Mesendoderm (in vitro differentiated cells): ENCODE measurements around the gene DCTN3.

Source experiments
- DNase-seq: peaks from one replicate; pipeline ENCODE4 v3.0.0; 2013
- H2AK5ac ChIP-seq: 2 replicates; pipeline ENCODE4 v1.6.1; 2013; ENCODE audit warnings: low read length, inconsistent platforms
- H2BK120ac ChIP-seq: 2 replicates; pipeline ENCODE4 v1.6.1; 2013; ENCODE audit warnings: low read depth, mild to moderate bottlenecking, low read length, moderate library complexity, mixed read lengths
- H2BK15ac ChIP-seq: replicated peaks from 2 replicates; pipeline ENCODE4 v1.6.1; 2013; ENCODE audit warnings: low read depth, mild to moderate bottlenecking, moderate library complexity
- H2BK5ac ChIP-seq: 2 replicates; pipeline ENCODE4 v1.6.1; 2013; ENCODE audit warnings: low read length, inconsistent platforms
- H3K18ac ChIP-seq: 2 replicates; pipeline ENCODE4 v1.6.1; 2013; ENCODE audit warnings: mild to moderate bottlenecking, low read length, mixed read lengths
- H3K23ac ChIP-seq: one replicate; pipeline ENCODE4 v1.6.1; 2013; ENCODE audit warnings: low read length
- H3K27ac ChIP-seq: 2 replicates; pipeline ENCODE4 v1.5.1; 2013; ENCODE audit warnings: low read depth, mild to moderate bottlenecking, inconsistent platforms, low read length, moderate library complexity
- H3K27me3 ChIP-seq: 2 replicates; pipeline ENCODE4 v1.6.1; 2013; ENCODE audit warnings: low read length, control low read depth, mild to moderate bottlenecking, inconsistent platforms; ENCODE audit not compliant: insufficient read depth, poor library complexity
- H3K36me3 ChIP-seq: 2 replicates; pipeline ENCODE4 v1.6.1; 2013; ENCODE audit warnings: low read length, inconsistent platforms; ENCODE audit not compliant: control insufficient read depth, insufficient read depth
- H3K4ac ChIP-seq: one replicate; pipeline ENCODE4 v1.6.1; 2013; ENCODE audit warnings: low read depth, mild to moderate bottlenecking, low read length, moderate library complexity
- H3K4me1 ChIP-seq: 2 replicates; pipeline ENCODE4 v1.6.1; 2013; ENCODE audit warnings: low read depth, low read length, inconsistent platforms; ENCODE audit not compliant: control insufficient read depth
- H3K4me2 ChIP-seq: 2 replicates; pipeline ENCODE4 v1.6.1; 2013; ENCODE audit warnings: low read length
- H3K4me3 ChIP-seq: 2 replicates; pipeline ENCODE4 v1.5.1; 2013; ENCODE audit warnings: mild to moderate bottlenecking, low read length
- H3K56ac ChIP-seq: one replicate; pipeline ENCODE4 v1.6.1; 2013; ENCODE audit warnings: low read length
- H3K79me1 ChIP-seq: 2 replicates; pipeline ENCODE4 v1.6.1; 2013; ENCODE audit warnings: low read length, inconsistent platforms
- H3K79me2 ChIP-seq: 2 replicates; pipeline ENCODE4 v1.6.1; 2013; ENCODE audit warnings: mild to moderate bottlenecking, low read length; ENCODE audit not compliant: control insufficient read depth, insufficient read depth
- H3K9ac ChIP-seq: 2 replicates; pipeline ENCODE4 v1.6.1; 2013; ENCODE audit warnings: low read length, inconsistent platforms
- H4K5ac ChIP-seq: one replicate; pipeline ENCODE4 v1.6.1; 2013; ENCODE audit warnings: low read length
- H4K8ac ChIP-seq: one replicate; pipeline ENCODE4 v1.6.1; 2013; ENCODE audit warnings: low read depth, mild to moderate bottlenecking, control low read depth, low read length, moderate library complexity
- WGBS: extraction: QIAGEN DNeasy Blood & Tissue Kit; methylation state at CpG from one replicate; pipeline ENCODE4 v1.1.7; 2013; ENCODE audit warnings: low lambda C conversion rate, missing lambda C conversion rate; ENCODE audit not compliant: insufficient coverage; ENCODE audit errors: extremely low coverage; 5-methylcytosine and 5-hydroxymethylcytosine counted together

The DCTN3 gene

DNA sequence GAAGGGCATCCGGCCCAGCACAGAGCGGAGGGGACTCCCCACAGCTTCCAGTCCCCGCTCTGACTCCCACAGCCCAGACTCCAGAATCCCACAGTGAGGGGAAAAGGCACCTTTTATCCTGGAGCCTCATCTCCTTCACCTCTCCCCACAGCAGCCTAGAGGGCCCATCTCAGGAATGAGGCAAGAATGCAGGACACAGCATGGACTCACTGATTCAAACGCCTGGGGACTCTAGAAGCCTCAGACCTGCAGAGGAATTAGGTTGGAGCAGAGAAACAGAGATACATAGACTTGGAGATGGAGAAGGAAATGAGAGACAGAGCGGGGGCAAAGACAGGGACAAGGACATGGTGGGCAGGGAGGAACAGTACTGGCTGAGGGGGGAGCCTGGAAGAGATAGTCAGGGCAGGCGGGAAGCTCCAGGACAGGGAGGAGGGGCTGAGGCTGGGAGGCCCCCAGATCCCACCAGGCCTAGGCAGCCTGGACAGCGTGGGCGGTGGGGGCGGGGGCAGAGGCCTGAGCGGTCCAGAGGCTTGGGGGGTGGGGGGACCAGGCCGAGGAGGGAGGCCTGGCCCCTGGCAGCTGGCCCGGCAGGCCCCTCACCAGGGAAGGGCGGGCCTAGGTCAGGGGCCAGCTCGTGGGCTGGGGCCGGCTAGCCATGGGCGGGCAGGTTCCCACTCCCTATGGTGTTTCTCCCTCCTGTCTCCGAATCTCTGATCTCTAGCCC is 46.5 kb downstream of the DCTN3 start:
- Histone ChIP-seq H2BK5ac (no peak overlapping the region), H2AK5ac (no peak overlapping the region), H3K56ac (no peak overlapping the region), H3K9ac (no peak overlapping the region), H2BK15ac (no peak overlapping the region), H3K4me1 (peaks cover 15% of the 10 kb centered on the region), H3K27me3 (no peaks in the 10 kb centered on the region), H3K18ac (no peak overlapping the region), H2BK120ac (no peak overlapping the region), H3K36me3 (no peaks in the 10 kb centered on the region), H4K5ac (no peak overlapping the region), H3K4me2 (no peak overlapping the region), H4K8ac (no peak overlapping the region), H3K27ac (no peak overlapping the region), H3K79me2 (no peaks in the 10 kb centered on the region), H3K4ac (no peak overlapping the region), H3K79me1 (no peaks in the 10 kb centered on the region), H3K4me3 (no peak overlapping the region), H3K23ac (no peak overlapping the region)
- no CpG with 5 or more reads among the region's 17 CpGs for WGBS
- DNase-seq, result no peak

DNA sequence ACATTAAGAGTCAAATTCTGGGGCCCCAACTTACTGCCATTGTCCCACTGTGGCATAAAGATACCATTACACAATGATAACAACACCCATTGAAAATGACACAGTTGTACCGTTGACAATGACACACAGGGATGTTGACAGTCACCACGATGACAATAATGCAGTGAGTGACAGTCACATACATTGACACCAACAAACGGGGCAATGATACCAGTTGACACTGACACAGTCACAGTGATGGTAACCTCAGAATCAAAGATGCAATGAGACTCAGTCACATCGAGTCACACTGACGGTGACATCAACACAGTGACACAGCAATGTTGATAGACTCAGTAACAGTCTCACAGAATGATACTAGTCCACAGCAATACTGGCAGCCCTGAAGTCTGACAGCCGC is 47.7 kb downstream of the DCTN3 start:
- peaks cover 12% of the 10 kb centered on the region for H3K4me1 ChIP-seq
- H3K36me3 ChIP-seq, result no peaks in the 10 kb centered on the region
- H2BK120ac ChIP-seq, result no peak overlapping the region
- H2BK5ac ChIP-seq, result no peak overlapping the region
- H3K56ac ChIP-seq, result no peak overlapping the region
- no peak overlapping the region for H3K4ac ChIP-seq
- H3K79me2 ChIP-seq, result no peaks in the 10 kb centered on the region
- no CpG with 5 or more reads among the region's 6 CpGs for WGBS
- no peak overlapping the region for H3K23ac ChIP-seq
- no peak overlapping the region for H3K27ac ChIP-seq
- H3K9ac ChIP-seq, result no peak overlapping the region
- no peak overlapping the region for H3K4me3 ChIP-seq
- no peaks in the 10 kb centered on the region for H3K79me1 ChIP-seq
- H4K5ac ChIP-seq, result no peak overlapping the region
- H2AK5ac ChIP-seq, result no peak overlapping the region
- no peak overlapping the region for H4K8ac ChIP-seq
- H3K4me2 ChIP-seq, result no peak overlapping the region
- H3K18ac ChIP-seq, result no peak overlapping the region
- no peak overlapping the region for H2BK15ac ChIP-seq
- no peaks in the 10 kb centered on the region for H3K27me3 ChIP-seq
- no peak for DNase-seq

DNA sequence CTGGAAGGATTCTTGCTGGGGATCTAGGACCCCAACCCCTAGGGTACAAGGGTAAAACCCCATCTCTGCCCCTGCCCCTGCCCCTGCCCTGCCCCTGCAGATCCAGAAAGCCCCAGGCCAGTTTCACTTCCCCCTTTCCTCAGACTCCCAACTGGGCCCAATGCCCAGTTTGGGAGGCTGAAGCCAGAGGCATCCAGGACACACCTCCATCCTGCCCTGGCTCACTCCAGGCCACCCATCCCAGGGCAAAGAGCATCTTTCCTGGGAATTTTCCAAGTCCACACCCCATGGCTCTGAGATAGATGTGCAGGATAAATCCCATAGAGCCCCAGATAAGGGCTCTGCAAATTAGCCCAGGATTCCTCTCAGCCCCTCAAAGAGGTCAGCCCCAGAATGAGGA is 48.2 kb downstream of the DCTN3 start:
- H3K36me3 ChIP-seq, result no peaks in the 10 kb centered on the region
- no peak overlapping the region for H3K4me3 ChIP-seq
- H3K79me1 ChIP-seq, result no peaks in the 10 kb centered on the region
- H2BK120ac ChIP-seq, result no peak overlapping the region
- H4K8ac ChIP-seq, result no peak overlapping the region
- DNase-seq, result no peak
- H3K27me3 ChIP-seq, result no peaks in the 10 kb centered on the region
- no peak overlapping the region for H2BK15ac ChIP-seq
- no peak overlapping the region for H3K4ac ChIP-seq
- H2BK5ac ChIP-seq, result no peak overlapping the region
- peaks cover 8% of the 10 kb centered on the region for H3K4me1 ChIP-seq
- no peak overlapping the region for H2AK5ac ChIP-seq
- H4K5ac ChIP-seq, result no peak overlapping the region
- H3K18ac ChIP-seq, result no peak overlapping the region
- no peak overlapping the region for H3K56ac ChIP-seq
- no peak overlapping the region for H3K9ac ChIP-seq
- no peak overlapping the region for H3K23ac ChIP-seq
- no peak overlapping the region for H3K4me2 ChIP-seq
- H3K27ac ChIP-seq, result no peak overlapping the region
- no peaks in the 10 kb centered on the region for H3K79me2 ChIP-seq

DNA sequence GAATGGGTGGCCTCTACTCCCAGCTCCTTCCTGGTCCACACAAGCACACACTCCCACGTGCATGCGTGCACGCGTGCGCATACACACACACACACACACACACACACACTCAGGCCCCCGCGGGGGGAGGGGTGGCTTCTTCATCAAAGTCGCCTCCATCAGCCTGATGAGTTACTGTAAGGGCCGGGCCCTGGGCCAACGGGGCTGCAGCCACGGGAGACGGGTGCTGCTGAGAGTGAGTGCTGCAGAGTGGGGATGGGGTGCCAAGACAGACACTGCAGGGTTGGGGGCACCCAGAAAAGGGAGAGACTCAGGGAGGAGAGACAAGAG is 48.8 kb downstream of the DCTN3 start:
- no peak overlapping the region for H4K8ac ChIP-seq
- no peak overlapping the region for H3K56ac ChIP-seq
- no peak for DNase-seq
- no peak overlapping the region for H2BK120ac ChIP-seq
- no peak overlapping the region for H3K9ac ChIP-seq
- H3K27me3 ChIP-seq, result no peaks in the 10 kb centered on the region
- no peak overlapping the region for H3K4me2 ChIP-seq
- H3K4ac ChIP-seq, result no peak overlapping the region
- H2AK5ac ChIP-seq, result no peak overlapping the region
- H3K23ac ChIP-seq, result no peak overlapping the region
- H3K79me1 ChIP-seq, result no peaks in the 10 kb centered on the region
- H3K4me1 ChIP-seq, result peaks cover 4% of the 10 kb centered on the region
- no peak overlapping the region for H4K5ac ChIP-seq
- no peaks in the 10 kb centered on the region for H3K79me2 ChIP-seq
- no peak overlapping the region for H3K18ac ChIP-seq
- H3K4me3 ChIP-seq, result no peak overlapping the region
- no peaks in the 10 kb centered on the region for H3K36me3 ChIP-seq
- no CpG with 5 or more reads among the region's 12 CpGs for WGBS
- H2BK5ac ChIP-seq, result no peak overlapping the region
- H3K27ac ChIP-seq, result no peak overlapping the region
- no peak overlapping the region for H2BK15ac ChIP-seq

DNA sequence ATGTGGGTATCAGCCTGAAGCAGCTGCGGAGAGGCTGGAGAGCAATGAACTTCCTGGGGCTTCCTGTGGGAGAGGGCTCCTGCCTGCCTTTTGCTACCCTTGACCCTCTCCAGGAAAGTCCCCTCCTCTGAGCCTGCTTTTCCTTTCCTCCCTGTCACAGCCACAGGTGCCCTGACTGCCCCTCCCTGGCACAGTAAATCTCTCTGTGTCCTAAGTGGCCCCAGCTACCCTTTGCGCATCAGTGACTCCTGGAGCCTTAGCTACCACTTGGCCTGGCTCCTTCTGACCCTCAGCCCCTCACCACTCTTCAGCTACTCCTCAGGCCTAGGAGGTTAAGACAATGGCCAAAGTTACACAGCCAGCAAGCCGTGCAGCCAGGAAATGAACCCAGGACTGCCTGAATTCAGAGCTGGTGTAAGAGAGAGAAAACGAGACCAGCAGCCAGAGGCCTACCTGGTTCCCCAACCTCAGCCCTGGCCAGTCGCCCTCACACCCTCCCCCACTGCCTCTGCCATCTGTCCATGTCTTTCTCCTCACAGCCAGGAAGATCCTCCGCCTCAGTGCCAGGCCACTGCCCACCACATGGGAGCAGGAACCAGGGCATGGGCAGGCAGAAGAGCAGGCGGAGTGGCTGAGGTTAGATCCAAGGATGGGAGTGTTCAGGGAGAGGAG is 49.4 kb downstream of the DCTN3 start:
- no peak overlapping the region for H3K23ac ChIP-seq
- H3K4me2 ChIP-seq, result no peak overlapping the region
- no peak overlapping the region for H3K18ac ChIP-seq
- H3K56ac ChIP-seq, result no peak overlapping the region
- no peak overlapping the region for H3K9ac ChIP-seq
- no peaks in the 10 kb centered on the region for H3K36me3 ChIP-seq
- H2BK120ac ChIP-seq, result no peak overlapping the region
- WGBS, result no CpG with 5 or more reads among the region's 7 CpGs
- H3K4ac ChIP-seq, result no peak overlapping the region
- H3K27ac ChIP-seq, result no peak overlapping the region
- H3K4me1 ChIP-seq, result peaks cover 2% of the 10 kb centered on the region
- no peak overlapping the region for H3K4me3 ChIP-seq
- H3K79me2 ChIP-seq, result no peaks in the 10 kb centered on the region
- no peak overlapping the region for H2BK5ac ChIP-seq
- no peak for DNase-seq
- no peaks in the 10 kb centered on the region for H3K27me3 ChIP-seq
- no peak overlapping the region for H2AK5ac ChIP-seq
- no peak overlapping the region for H4K8ac ChIP-seq
- H3K79me1 ChIP-seq, result no peaks in the 10 kb centered on the region
- no peak overlapping the region for H4K5ac ChIP-seq
- no peak overlapping the region for H2BK15ac ChIP-seq

DNA sequence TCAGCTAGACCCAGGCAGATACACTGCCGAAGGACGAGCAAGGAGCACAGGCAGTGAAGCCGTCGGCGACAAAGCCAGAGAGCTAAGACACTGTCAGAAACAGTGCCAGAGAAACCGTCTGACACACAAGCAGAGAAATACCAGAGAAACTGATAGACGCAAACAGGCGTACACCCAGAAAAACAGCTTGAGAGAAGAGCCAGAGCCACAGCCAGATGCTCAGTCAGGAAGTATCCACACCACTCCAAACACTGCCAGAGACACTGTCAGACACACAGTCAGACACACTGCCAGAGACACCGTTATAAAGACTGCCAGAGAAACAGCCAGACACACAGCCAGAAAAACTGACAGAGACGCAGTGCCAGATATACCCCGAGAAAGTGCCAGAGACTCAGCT is 49.9 kb downstream of the DCTN3 start:
- Histone ChIP-seq H4K5ac (no peak overlapping the region), H3K23ac (no peak overlapping the region), H2BK120ac (no peak overlapping the region), H3K4me1 (peaks cover 5% of the 10 kb centered on the region), H3K4me2 (no peak overlapping the region), H2BK15ac (no peak overlapping the region), H4K8ac (no peak overlapping the region), H2BK5ac (no peak overlapping the region), H3K18ac (no peak overlapping the region), H3K27ac (no peak overlapping the region), H3K56ac (no peak overlapping the region), H3K4me3 (no peak overlapping the region), H3K79me2 (no peaks in the 10 kb centered on the region), H3K4ac (no peak overlapping the region), H2AK5ac (no peak overlapping the region), H3K79me1 (no peaks in the 10 kb centered on the region), H3K9ac (no peak overlapping the region), H3K36me3 (no peaks in the 10 kb centered on the region), H3K27me3 (no peaks in the 10 kb centered on the region)
- DNase-seq, result no peak
- WGBS, result no CpG with 5 or more reads among the region's 11 CpGs
